Parathyroid adenoma (tissue), 2 donors: ENCODE measurements around the gene TRIM40.
"Not testable (repeated sequence)": the region's sequence is repeated elsewhere in the genome, so short reads cannot be mapped to it uniquely, and the experiment has no call there.

Source experiments
- H2AFZ ChIP-seq: fragments of 300-600 bp; sonication (generic); one replicate; pipeline ENCODE4 v1.7.0; 2017; ENCODE audit warnings: antibody characterized with exemption, mild to moderate bottlenecking
- H3K27ac ChIP-seq: fragments of 300-600 bp; sonication (generic); one replicate; pipeline ENCODE4 v1.7.0; 2017
- H3K27me3 ChIP-seq: fragments of 300-600 bp; sonication (generic); one replicate; pipeline ENCODE4 v1.7.0; 2017; ENCODE audit warnings: low read length; ENCODE audit not compliant: control insufficient read depth, insufficient read depth
- H3K36me3 ChIP-seq: fragments of 300-600 bp; sonication (generic); one replicate; pipeline ENCODE4 v1.7.0; 2017; ENCODE audit warnings: low read length; ENCODE audit not compliant: control insufficient read depth, insufficient read depth
- H3K4me1 ChIP-seq: fragments of 300-600 bp; sonication (generic); one replicate; pipeline ENCODE4 v1.7.0; 2017; ENCODE audit warnings: control low read depth
- H3K4me2 ChIP-seq: fragments of 300-600 bp; sonication (generic); one replicate; pipeline ENCODE4 v1.7.0; 2017; ENCODE audit warnings: low read length
- H3K4me3 ChIP-seq: fragments of 300-600 bp; sonication (generic); one replicate; pipeline ENCODE4 v1.7.0; 2017; ENCODE audit warnings: low read depth, low read length
- H3K79me2 ChIP-seq: fragments of 300-600 bp; sonication (generic); one replicate; pipeline ENCODE4 v1.7.0; 2017; ENCODE audit warnings: control low read depth
- H3K9ac ChIP-seq: fragments of 300-600 bp; sonication (generic); one replicate; pipeline ENCODE4 v1.7.0; 2017; ENCODE audit warnings: mild to moderate bottlenecking
- H3K9me3 ChIP-seq: fragments of 300-600 bp; sonication (generic); one replicate; pipeline ENCODE4 v1.7.0; 2017; ENCODE audit warnings: low read length; ENCODE audit not compliant: control insufficient read depth
- CTCF ChIP-seq: fragments of 300-600 bp; sonication (generic); IDR thresholded peaks from one replicate; pipeline ENCODE4 v1.7.0; 2017; ENCODE audit warnings: antibody characterized with exemption, mild to moderate bottlenecking
- donor health status: primary hyperparathyroidism.

The TRIM40 gene

GRCh38 chr6:30113003-30113759 is 22.8 kb upstream of the TRIM40 start, which contains the start of gene TRIM31:
Gene TRIM31, minus strand, starts transcription at chr6:30113090. Its CDS starts 285 bp downstream, at chr6:30112805.
- TF ChIP-seq CTCF = no peak
- Histone ChIP-seq H3K27ac (no peak within 1 kb of the TSS), H3K4me2 (no peak within 1 kb of the TSS), H3K79me2 (no peaks in the 10 kb centered on the region), H3K9me3 (no peaks in the 10 kb centered on the region), H3K4me1 (no peaks in the 10 kb centered on the region), H3K9ac (no peak within 1 kb of the TSS), H3K4me3 (no peak within 1 kb of the TSS), H3K27me3 (no peaks in the 10 kb centered on the region), H3K36me3 (no peaks in the 10 kb centered on the region), H2AFZ (no peak within 1 kb of the TSS)

- no peak overlapping the region for H3K4me3 ChIP-seq
- no peaks in the 10 kb centered on the region for H3K9me3 ChIP-seq
- H3K27me3 ChIP-seq = no peaks in the 10 kb centered on the region
- no peak overlapping the region for H3K4me2 ChIP-seq
- no peak overlapping the region for H3K9ac ChIP-seq
- no peak overlapping the region for H2AFZ ChIP-seq
- TF ChIP-seq CTCF = no peak
- H3K79me2 ChIP-seq = no peaks in the 10 kb centered on the region
- no peaks in the 10 kb centered on the region for H3K36me3 ChIP-seq
- no peaks in the 10 kb centered on the region for H3K4me1 ChIP-seq
- no peak overlapping the region for H3K27ac ChIP-seq
Observed at GRCh38 chr6:30113841-30114240, 22.1 kb upstream of the TRIM40 start.

DNA sequence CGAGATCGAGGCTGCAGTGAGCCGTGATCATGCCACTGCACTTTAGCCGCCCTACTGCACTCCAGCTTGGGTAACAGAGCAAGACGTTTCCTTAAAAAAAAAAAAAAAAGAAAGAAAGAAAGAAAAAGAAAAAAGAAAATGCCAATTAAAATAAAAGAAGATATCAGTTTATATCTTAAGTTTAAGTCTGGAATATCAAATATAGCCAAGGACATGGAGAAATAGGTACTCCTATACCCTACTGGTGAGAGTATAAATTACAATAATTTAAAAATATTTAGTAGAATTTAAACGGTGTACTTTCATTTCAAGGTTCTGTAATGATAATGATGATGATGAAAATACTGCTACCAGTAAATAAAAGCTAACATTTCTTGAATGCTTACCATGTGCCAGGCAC is 19.2 kb upstream of the TRIM40 start:
- Histone ChIP-seq H3K4me1 (no peaks in the 10 kb centered on the region), H2AFZ (no peak overlapping the region), H3K79me2 (no peaks in the 10 kb centered on the region), H3K4me2 (no peak overlapping the region), H3K9ac (no peak overlapping the region), H3K4me3 (no peak overlapping the region), H3K27me3 (no peaks in the 10 kb centered on the region), H3K36me3 (no peaks in the 10 kb centered on the region), H3K9me3 (no peaks in the 10 kb centered on the region), H3K27ac (no peak overlapping the region)
- no peak for TF ChIP-seq CTCF

DNA sequence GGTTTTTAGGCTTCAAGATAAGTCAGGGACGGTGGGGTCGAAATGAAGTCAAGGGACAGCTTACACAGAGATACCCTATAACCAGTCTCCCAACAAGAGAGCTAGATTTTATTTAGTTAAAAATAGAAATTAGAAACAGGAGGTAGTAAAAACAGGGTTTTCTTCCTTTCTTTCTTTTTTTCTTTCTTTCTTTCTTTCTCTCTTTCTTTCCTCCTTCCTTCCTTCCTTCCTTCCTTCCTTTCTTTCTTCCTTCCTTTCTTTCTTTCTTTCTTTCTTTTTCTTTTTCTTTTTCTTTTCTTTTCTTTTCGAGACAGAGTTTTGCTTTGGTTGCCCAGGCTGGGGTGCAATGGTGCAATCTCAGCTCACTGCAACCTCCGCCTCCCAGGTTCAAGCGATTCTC is 17.2 kb upstream of the TRIM40 start:
- H2AFZ ChIP-seq, H3K4me2 ChIP-seq, H3K4me3 ChIP-seq, H3K9ac ChIP-seq, H3K36me3 ChIP-seq, H3K4me1 ChIP-seq, H3K27me3 ChIP-seq, H3K79me2 ChIP-seq, H3K9me3 ChIP-seq, H3K27ac ChIP-seq: not testable (repeated sequence)

- TF ChIP-seq CTCF = no peak
- Histone ChIP-seq H3K4me1 (no peaks in the 10 kb centered on the region), H3K9me3 (no peaks in the 10 kb centered on the region), H3K79me2 (no peaks in the 10 kb centered on the region), H3K4me2 (no peak overlapping the region), H2AFZ (no peak overlapping the region), H3K36me3 (no peaks in the 10 kb centered on the region), H3K4me3 (no peak overlapping the region), H3K27me3 (no peaks in the 10 kb centered on the region), H3K27ac (no peak overlapping the region), H3K9ac (no peak overlapping the region)
Observed at GRCh38 chr6:30121446-30122366, 14.2 kb upstream of the TRIM40 start.
